Measurements from ENCODE around the gene NR3C2.

NR3C2 gene

DNA sequence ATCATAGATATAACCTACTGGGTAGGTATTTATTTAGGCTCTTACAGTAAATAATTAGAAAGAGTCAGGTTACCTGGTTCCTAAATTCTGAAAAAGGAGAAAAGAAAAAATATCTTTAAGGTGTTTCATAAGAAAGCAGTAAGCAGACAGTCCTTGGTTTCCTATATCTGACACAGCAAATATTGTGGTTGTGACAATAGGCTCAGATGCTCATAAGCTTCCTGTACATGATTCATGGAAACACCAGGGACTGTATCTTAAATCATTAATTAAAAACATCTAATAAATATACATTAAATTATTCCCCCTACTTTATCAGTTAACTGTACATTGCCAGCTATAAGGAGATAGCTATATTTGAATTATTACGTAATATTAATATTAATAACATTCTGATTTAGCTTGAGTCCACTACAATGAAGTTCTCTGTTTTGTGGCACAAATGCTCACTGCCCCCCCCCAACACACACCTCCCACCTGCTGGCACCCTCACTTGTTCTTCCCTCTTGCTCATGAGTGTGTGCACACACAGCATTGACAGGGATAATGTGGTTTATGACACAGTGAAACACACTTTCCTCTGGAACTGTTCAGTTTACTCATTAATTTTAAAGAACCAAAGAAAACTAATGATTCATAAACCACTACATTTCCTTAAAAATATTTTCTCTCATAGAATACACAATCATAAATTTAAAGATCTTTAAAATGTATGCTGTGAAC lies 187.4 kb downstream of the NR3C2 start:
- no peak for DNase-seq

DNA sequence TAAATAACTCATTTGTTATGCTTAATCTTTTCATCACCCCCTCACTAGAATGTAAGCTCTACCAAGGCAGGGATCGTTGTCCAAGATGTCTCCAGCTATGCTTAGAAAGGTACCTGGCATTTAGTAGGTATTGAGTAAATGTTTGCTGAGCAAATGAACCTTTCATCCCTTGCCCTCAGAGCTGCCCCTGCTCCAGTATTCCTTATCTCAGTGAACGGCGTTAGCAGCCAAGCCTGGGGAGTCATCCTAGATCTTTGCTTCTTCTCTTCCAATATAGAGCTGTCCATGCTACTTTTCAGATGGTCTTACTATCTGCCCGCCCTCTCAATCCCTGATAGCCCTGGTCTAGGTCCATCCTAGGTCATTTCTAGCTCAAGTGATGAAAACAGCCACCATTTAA lies 188.4 kb downstream of the NR3C2 start:
- no peak for DNase-seq

DNA sequence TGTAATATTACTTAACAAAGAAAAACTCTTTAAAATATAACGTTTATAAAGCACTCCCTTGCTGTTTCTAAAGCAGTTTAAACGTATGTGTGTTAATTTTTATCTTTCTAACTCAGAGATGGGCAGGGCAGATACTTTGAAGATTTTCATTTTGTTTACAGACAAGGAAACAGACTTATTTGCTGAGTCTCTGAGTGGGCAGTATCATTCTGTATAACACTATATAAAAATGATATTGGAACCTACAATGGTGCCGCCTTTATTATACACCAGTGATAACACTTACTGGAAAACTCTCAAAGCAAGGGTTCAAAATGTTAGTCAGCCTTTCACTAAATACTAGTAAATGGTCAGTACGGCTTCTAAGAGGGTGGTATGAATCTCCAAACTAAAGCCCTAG lies 193.4 kb downstream of the NR3C2 start:
- DNase-seq: no peak

GRCh38 chr4:148245015-148245414 lies 197.2 kb downstream of the NR3C2 start:
- DNase-seq: no peak

DNA sequence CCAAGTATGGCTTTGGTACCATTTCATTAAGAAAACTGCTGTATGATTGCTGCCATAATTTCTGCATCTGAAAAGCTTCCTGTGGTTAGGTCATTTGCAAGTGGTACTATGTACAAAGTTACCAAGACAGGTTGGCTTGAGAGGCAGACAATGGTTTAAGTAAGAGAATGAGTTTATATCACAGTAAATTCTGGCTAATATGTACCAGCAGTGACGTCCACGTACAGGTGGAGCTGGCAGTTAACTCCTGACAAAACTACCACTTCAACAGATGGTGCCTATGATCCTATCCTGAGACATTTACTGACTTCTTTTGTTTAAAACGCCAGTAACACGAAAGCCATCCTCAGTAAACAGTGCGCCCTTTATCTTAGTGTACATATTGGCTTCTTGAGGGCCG lies 198.4 kb downstream of the NR3C2 start:
- no peak for DNase-seq

DNA sequence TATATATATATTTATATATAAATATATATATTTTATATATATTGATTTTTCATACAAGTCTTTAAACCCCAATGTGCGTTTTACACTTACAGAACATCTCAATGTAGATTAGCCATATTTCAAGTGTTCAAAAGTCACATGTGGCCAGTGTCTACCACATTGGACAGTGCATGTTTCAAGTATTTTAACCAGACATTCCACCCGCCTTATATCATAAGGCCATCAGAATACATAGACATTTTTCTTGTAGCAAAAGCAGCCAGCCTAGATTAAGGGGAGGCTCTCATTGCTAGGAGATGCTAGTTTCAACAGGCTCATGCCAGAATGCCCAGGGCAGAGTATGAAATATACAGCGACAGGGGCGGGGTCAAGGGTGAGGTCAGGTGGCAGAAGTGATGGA lies 202.0 kb downstream of the NR3C2 start:
- no peak for DNase-seq

- no peak for DNase-seq
Observed at GRCh38 chr4:148239494-148239985, 202.7 kb downstream of the NR3C2 start.

- no peak for DNase-seq
Observed at GRCh38 chr4:148238811-148239493, 203.3 kb downstream of the NR3C2 start.

DNA sequence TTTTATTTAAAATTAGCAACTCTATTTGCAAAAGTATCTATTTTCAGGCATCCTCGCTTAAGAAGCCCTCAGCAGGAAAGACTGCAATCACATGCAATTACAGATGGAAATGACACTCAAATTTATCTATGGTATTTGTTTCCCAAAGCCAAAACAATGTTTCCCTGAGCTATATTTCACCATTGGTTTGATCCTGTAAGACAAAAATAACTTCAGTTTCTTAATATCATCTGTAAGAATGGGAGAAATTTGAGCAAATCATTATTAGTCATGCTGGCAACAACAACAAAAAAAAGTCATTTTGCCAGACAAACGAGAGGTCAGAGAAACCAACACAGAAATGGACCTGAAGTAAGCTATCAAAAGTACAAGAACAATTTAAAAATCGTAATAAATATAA lies 204.1 kb downstream of the NR3C2 start:
- no peak for DNase-seq

- DNase-seq: no peak
Observed at GRCh38 chr4:148235809-148236208, 206.4 kb downstream of the NR3C2 start.

DNA sequence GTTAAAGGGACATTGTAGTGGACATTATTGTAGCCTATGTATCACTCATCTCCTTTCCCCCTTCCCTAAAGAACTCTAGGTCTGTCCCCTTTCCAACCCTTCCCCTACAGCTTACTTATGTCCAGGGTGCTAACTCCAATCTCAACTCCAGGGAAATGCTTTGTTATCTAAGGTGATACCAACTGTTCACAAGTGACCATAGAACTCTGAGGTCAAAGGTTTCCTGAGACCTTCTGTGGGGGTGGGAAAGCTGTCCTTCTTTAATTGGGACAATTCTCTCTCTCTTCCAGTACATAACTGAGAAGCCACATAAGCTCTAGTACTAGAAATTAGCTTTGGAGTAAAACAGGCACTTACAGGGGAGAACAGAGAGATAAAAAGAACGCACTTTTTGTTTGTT lies 212.4 kb downstream of the NR3C2 start:
- DNase-seq: no peak

DNA sequence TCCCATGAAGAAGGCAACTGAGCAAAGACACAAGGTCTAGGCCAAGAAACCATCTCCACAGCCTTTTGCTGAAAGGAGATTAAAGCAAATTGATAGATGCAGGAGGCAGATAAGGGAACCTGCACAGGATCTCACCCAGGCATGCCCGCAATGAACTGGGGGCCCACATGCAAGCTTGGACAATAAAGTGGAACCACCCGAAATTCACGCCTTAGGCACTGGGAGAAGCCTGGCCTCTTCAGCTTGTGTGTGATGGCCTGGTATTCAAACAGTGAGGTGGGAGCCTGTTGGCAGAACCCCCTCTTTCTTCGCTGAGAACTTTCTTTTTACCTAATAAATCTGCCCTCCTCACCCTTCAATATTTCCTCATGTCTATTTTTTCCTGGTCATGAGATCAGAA lies 213.2 kb downstream of the NR3C2 start:
- no peak for DNase-seq

DNA sequence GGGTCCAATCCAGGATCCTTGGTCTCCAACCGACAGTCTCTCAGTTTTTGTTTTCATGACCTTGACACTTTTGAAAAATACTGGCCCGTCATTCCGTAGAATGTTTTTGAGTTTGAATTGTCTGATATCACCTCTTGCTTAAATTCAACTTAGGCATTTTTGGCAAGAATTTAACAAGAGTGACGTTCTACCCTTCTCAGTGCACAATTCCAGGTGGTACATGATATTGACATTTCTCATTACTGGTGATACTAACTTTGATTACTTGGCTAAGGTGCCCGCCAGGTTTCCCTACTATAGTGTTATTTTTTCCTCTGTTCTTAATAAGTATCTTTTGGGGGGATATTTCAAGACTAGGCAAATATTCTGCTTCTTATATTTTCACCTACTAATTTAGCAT lies 215.1 kb downstream of the NR3C2 start:
- no peak for DNase-seq

DNA sequence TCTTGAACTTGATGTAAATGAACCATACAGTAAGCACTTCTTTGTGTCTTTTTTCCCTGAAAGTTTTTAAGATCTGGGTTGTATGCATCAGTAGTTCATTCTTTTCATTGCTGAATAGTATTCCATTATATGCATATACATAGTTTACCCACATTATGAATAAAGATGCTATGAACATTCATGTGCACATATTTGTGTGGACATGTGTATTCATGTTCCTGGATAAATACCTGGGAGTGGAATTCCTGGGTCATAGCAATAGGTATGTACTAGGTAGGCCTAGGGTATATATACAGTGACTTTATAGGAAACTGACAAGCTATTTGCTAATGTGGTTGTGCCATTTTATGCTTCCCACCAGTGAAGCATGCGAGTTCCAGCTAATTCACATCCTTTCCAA lies 215.9 kb downstream of the NR3C2 start:
- DNase-seq: no peak

DNA sequence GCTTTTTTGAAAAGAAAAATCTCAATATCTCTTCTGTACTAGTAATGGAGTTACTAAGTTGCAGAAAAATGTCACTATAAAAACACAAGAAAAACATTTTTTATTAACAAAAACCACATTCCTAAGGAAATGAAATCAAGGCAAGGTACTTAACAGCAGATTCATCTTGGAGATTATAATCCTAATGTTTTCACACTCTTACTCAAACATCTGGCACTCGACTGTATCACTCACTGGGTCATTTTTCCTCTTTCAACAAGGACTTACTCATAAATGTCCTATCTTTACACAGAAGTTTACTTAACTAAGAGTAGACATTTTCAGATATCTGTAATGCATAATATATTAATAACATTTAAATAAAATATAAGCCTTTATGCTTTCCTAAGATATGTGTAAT lies 216.6 kb downstream of the NR3C2 start:
- DNase-seq: no peak

DNA sequence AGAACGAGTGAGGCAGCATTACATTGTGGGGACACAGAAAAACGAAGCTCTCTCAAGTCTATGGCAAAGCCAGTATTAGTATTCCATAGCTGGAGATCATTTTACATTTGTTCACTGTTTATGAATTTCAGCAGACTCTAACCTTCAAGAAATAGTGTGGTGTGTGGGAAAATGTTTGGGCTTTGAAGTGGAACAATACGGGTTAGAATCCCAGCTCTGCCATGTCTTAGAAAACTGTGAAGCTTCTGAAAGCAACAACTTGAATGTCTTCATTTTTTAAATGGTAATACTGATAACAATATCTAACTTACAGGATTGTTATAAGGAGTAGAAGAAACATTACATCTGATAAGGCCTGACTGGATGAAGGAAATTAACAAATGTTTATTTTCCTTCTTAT lies 217.7 kb downstream of the NR3C2 start:
- DNase-seq: no peak

DNA sequence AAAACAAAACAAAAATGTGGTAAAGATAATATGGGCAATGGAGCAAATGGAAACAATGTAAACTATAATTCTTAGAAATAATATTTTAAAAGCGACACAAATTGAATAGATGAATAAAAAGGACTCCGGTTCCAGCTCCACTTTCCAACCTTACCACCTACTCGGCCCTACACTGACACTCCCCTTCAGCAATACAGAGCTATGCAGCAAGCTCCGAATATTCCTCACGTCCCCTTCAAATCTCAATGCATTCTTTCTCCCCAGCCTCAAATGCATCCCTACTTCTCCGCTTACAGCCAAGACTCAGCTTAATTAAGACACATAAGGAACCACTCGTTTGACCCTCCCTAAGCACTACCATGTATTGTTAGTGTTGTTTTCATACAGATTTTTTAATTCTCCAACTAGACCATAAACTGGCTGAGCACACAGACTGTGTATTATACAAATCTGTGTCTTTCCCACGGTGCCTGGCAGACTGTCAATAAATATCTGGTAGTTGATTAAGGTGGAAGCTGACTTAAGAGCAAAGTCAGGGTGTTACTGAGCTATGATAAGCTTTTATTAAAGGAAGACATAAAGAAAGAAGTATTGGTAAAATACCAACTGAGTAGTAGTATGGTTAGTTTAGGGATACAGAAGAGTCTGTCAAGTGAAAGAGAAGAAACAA lies 219.1 kb downstream of the NR3C2 start:
- DNase-seq: no peak

DNA sequence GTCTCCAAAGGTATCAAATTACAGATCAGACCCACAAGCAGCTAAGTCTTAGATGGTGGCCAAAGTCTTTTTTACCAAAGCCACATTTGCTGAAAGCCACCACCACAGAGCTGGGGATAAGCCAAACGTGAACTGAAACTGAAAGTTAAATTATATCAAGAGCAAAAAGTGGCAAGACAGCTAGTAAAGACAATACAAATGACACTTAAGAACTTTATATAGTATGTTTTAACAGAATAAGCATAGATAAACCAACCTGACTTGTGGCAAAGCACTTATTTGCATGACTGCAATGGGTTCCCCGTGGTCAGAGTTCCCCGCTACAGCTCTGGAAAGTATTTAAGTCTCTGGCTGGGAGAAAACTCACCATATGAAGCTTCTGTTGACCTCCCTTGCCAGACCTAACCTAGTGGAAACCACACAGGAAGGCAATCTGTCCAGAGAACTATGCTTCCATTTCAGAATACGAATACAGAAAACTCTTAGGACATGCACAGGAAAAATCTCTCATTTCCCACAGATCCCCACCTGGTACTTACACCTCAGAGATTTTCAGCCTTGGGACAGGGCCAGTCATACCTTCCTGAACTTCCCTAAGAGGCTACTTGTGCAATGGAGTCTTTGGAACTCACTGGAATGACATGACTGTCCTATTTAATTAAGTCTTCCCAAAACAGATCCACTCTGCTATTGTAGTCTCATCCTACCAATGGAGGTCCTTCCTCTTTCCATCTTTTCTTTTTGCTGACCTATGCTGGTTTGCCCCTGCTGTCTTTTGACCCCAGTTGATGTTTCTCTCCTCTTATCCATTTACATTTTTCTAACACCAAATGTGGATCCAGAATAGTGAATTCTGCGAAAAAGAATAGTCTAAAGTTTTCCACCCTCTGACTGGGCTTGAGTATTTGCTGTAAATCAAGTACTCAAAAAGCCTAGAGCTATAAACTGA lies 225.1 kb downstream of the NR3C2 start:
- DNase-seq: no peak

- no peak for DNase-seq
Observed at GRCh38 chr4:148216321-148216720, 225.9 kb downstream of the NR3C2 start.

- no peak for DNase-seq
Observed at GRCh38 chr4:148215202-148215601, 227.0 kb downstream of the NR3C2 start.

- no peak for DNase-seq
Observed at GRCh38 chr4:148214529-148215166, 227.6 kb downstream of the NR3C2 start.

GRCh38 chr4:148211533-148211932 lies 230.7 kb downstream of the NR3C2 start:
- DNase-seq: no peak
